C4-2B (cell line): ENCODE results near the gene ADD2.

Experiments
- ZFX ChIP-seq: fragments of 450-650 bp; IDR thresholded peaks from 2 replicates; pipeline ENCODE4 v1.6.1; 2017
- TF ChIP-seq, protein P1 (sequence below): fragments of 450-650 bp; conservative IDR thresholded peaks from 2 replicates; pipeline ENCODE4 v1.5.1; 2017; ENCODE audit warnings: mild to moderate bottlenecking

DNA sequence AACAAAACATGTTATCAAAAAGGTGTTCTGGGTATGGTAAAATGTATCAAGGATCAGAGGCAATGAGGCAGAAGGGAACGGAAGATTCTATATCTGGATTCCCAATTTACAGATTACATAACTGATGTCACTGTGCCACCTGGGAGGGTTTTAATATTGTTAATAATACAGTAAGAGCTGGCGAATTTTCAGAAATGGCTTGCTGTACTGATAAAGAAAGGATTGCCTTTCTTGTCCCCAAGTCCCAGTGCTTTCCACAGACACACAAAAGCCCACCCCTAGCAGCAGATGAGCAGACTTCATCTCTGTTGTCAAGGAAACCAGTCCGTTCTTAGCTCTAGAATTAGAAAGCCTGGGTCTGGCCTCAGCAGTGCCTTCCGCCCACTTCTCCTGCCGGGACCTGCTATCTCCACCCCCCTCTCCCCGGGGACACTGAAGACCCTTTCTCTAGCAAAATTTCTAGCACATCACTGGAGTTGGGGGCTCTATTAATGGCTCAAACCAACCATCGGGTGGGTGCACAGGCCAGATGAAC is 34.3 kb downstream of the ADD2 start:
- TF ChIP-seq, protein P1, sequence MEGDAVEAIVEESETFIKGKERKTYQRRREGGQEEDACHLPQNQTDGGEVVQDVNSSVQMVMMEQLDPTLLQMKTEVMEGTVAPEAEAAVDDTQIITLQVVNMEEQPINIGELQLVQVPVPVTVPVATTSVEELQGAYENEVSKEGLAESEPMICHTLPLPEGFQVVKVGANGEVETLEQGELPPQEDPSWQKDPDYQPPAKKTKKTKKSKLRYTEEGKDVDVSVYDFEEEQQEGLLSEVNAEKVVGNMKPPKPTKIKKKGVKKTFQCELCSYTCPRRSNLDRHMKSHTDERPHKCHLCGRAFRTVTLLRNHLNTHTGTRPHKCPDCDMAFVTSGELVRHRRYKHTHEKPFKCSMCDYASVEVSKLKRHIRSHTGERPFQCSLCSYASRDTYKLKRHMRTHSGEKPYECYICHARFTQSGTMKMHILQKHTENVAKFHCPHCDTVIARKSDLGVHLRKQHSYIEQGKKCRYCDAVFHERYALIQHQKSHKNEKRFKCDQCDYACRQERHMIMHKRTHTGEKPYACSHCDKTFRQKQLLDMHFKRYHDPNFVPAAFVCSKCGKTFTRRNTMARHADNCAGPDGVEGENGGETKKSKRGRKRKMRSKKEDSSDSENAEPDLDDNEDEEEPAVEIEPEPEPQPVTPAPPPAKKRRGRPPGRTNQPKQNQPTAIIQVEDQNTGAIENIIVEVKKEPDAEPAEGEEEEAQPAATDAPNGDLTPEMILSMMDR = no peak
- TF ChIP-seq ZFX = no peak
